HL-60 (cell line): ENCODE results near the gene STOM.

Experiments
- DNase-seq, 2 experiments: peaks; one replicate each; pipeline ENCODE4 v3.0.0-alpha.2; 2010 to 2020; ENCODE audit warnings: low read depth in 1 of 2, low spot score in 1 of 2
- H3K27ac ChIP-seq: fragments of 250-450 bp; sonication (Bioruptor Pico); replicated peaks from 2 replicates; pipeline ENCODE4 v1.5.1; 2020; ENCODE audit warnings: mild to moderate bottlenecking, moderate library complexity
- H3K27me3 ChIP-seq: fragments of 250-450 bp; sonication (Bioruptor Pico); 2 replicates; pipeline ENCODE4 v1.5.1; 2021; ENCODE audit warnings: mild to moderate bottlenecking, moderate library complexity; ENCODE audit not compliant: insufficient read depth, poor library complexity, severe bottlenecking
- H3K4me3 ChIP-seq: replicated peaks from 2 replicates; pipeline ENCODE4 v1.5.1; 2011; ENCODE audit warnings: mild to moderate bottlenecking, control low read depth, low read length; ENCODE audit not compliant: insufficient read depth
- CTCF ChIP-seq: IDR thresholded peaks from one replicate; pipeline ENCODE4 v1.5.1; 2011; ENCODE audit warnings: low read length, control low read depth, inconsistent platforms; ENCODE audit not compliant: insufficient read depth
- GABPA ChIP-seq: IDR thresholded peaks from 2 replicates; pipeline ENCODE4 v1.6.1; 2012; ENCODE audit warnings: low read depth
- POLR2AphosphoS5 ChIP-seq: IDR thresholded peaks from 2 replicates; pipeline ENCODE4 v1.6.1; 2012; ENCODE audit warnings: low read depth
- REST ChIP-seq: IDR thresholded peaks from 2 replicates; pipeline ENCODE4 v1.6.1; 2012; ENCODE audit warnings: low read depth; ENCODE audit not compliant: insufficient replicate concordance
- SPI1 ChIP-seq: IDR thresholded peaks from 2 replicates; pipeline ENCODE4 v1.6.1; 2012; ENCODE audit warnings: low read depth, mild to moderate bottlenecking, borderline replicate concordance

Gene STOM

GRCh38 chr9:121328876-121329681 lies 41.0 kb downstream of the STOM start:
- H3K4me3 ChIP-seq, result no peak overlapping the region
- DNase-seq, result peak in 1 of 2 experiments; percentile 37
- no peak overlapping the region for H3K27ac ChIP-seq
- H3K27me3 ChIP-seq, result no peaks in the 10 kb centered on the region
- TF ChIP-seq POLR2AphosphoS5 (no peak), REST (no peak), GABPA (no peak), CTCF (no peak), SPI1 (peak; percentile 80)

GRCh38 chr9:121328476-121328875 lies 41.6 kb downstream of the STOM start:
- no peak for DNase-seq
- Histone ChIP-seq H3K27ac (no peak overlapping the region), H3K4me3 (no peak overlapping the region), H3K27me3 (no peaks in the 10 kb centered on the region)
- TF ChIP-seq POLR2AphosphoS5 (no peak), CTCF (no peak), SPI1 (no peak)

- H3K27me3 ChIP-seq, result no peaks in the 10 kb centered on the region
- no peak overlapping the region for H3K4me3 ChIP-seq
- no peak for DNase-seq
- no peak for TF ChIP-seq SPI1
- no peak for TF ChIP-seq REST
- no peak for TF ChIP-seq CTCF
- TF ChIP-seq POLR2AphosphoS5, result no peak
- no peak for TF ChIP-seq GABPA
- no peak overlapping the region for H3K27ac ChIP-seq
Measured at GRCh38 chr9:121326901-121327613, 43.0 kb downstream of the STOM start.
